HepG2 (cell line): ENCODE measurements around the gene TULP4. TPM values are rescaled to one million over a fixed set of nuclear protein-coding genes. Genes with fewer than 3 reads are reported as not detected.

Experiments
- ATF3 ChIP-seq: sonication (generic); formaldehyde crosslinking; IDR thresholded peaks from 2 replicates; pipeline ENCODE4 v1.4.0; 2020; ENCODE audit warnings: missing genetic modification reagents
- ATF6 ChIP-seq: sonication (generic); formaldehyde crosslinking; conservative IDR thresholded peaks from 2 replicates; pipeline ENCODE4 v1.4.0; 2020; ENCODE audit warnings: missing genetic modification reagents
- GATAD2A ChIP-seq: IDR thresholded peaks from 2 replicates; pipeline ENCODE4 v1.6.1; 2016
- GFI1 ChIP-seq: sonication (generic); formaldehyde crosslinking; IDR thresholded peaks from 2 replicates; pipeline ENCODE4 v1.5.0; 2020; ENCODE audit warnings: missing genetic modification reagents, mild to moderate bottlenecking, borderline replicate concordance
- HDAC2 ChIP-seq: sonication (generic); formaldehyde crosslinking; IDR thresholded peaks from 2 replicates; pipeline ENCODE4 v1.4.0; 2020; ENCODE audit warnings: missing genetic modification reagents
- IRF2 ChIP-seq: IDR thresholded peaks from 2 replicates; pipeline ENCODE4 v1.6.1; 2018; ENCODE audit warnings: missing genetic modification reagents, missing compliant biosample characterization
- MZF1 ChIP-seq: sonication (generic); formaldehyde crosslinking; IDR thresholded peaks from 2 replicates; pipeline ENCODE4 v1.8.1; 2023; ENCODE audit warnings: mild to moderate bottlenecking, missing genetic modification reagents, borderline replicate concordance
- NR1H2 ChIP-seq: sonication (generic); formaldehyde crosslinking; IDR thresholded peaks from 2 replicates; pipeline ENCODE4 v1.8.1; 2022; ENCODE audit warnings: low read depth, missing genetic modification reagents, borderline replicate concordance
- PHF20 ChIP-seq: sonication (generic); formaldehyde crosslinking; IDR thresholded peaks from 2 replicates; pipeline ENCODE4 v1.5.0; 2020; ENCODE audit warnings: mild to moderate bottlenecking, missing genetic modification reagents
- PHF8 ChIP-seq: sonication (generic); formaldehyde crosslinking; IDR thresholded peaks from 2 replicates; pipeline ENCODE4 v1.5.0; 2020; ENCODE audit warnings: missing genetic modification reagents
- PRMT3 ChIP-seq: sonication (generic); formaldehyde crosslinking; IDR thresholded peaks from 2 replicates; pipeline ENCODE4 v1.8.1; 2022; ENCODE audit warnings: low read depth, mild to moderate bottlenecking, moderate library complexity, missing genetic modification reagents, borderline replicate concordance
- RNF2 ChIP-seq: fragments of 450-650 bp; conservative IDR thresholded peaks from 2 replicates; pipeline ENCODE4 v1.6.1; 2016; ENCODE audit warnings: low read depth
- SETDB1 ChIP-seq: sonication (generic); formaldehyde crosslinking; IDR thresholded peaks from 2 replicates; pipeline ENCODE4 v1.5.1; 2020; ENCODE audit warnings: missing genetic modification reagents, mild to moderate bottlenecking, borderline replicate concordance
- ZC3H4 ChIP-seq: sonication (generic); formaldehyde crosslinking; IDR thresholded peaks from 2 replicates; pipeline ENCODE4 v1.4.0; 2020; ENCODE audit warnings: missing genetic modification reagents, borderline replicate concordance
- ZFP36L1 ChIP-seq: sonication (generic); formaldehyde crosslinking; IDR thresholded peaks from 2 replicates; pipeline ENCODE4 v1.8.0; 2022; ENCODE audit warnings: mild to moderate bottlenecking, missing genetic modification reagents, moderate library complexity
- ZIK1 ChIP-seq: sonication (generic); formaldehyde crosslinking; IDR thresholded peaks from 2 replicates; pipeline ENCODE4 v1.5.0; 2020; ENCODE audit warnings: mild to moderate bottlenecking, low read depth, missing genetic modification reagents, borderline replicate concordance
- ZMYM2 ChIP-seq: sonication (generic); formaldehyde crosslinking; IDR thresholded peaks from 2 replicates; pipeline ENCODE4 v1.8.0; 2022; ENCODE audit warnings: mild to moderate bottlenecking, missing genetic modification reagents
- ZNF138 ChIP-seq: sonication (generic); formaldehyde crosslinking; IDR thresholded peaks from 2 replicates; pipeline ENCODE4 v1.5.0; 2020; ENCODE audit warnings: mild to moderate bottlenecking, low read depth, missing genetic modification reagents
- ZNF34 ChIP-seq: sonication (generic); formaldehyde crosslinking; IDR thresholded peaks from 2 replicates; pipeline ENCODE4 v1.4.0; 2020; ENCODE audit warnings: mild to moderate bottlenecking, missing genetic modification reagents, borderline replicate concordance
- ZNF431 ChIP-seq: sonication (generic); formaldehyde crosslinking; IDR thresholded peaks from 2 replicates; pipeline ENCODE4 v1.9.0; 2022; ENCODE audit warnings: missing genetic modification reagents, low read depth, mild to moderate bottlenecking, borderline replicate concordance
- ZNF460 ChIP-seq: sonication (generic); formaldehyde crosslinking; IDR thresholded peaks from 2 replicates; pipeline ENCODE4 v1.5.1; 2020; ENCODE audit warnings: missing genetic modification reagents, mild to moderate bottlenecking, borderline replicate concordance
- ZNF569 ChIP-seq: sonication (generic); formaldehyde crosslinking; IDR thresholded peaks from 2 replicates; pipeline ENCODE4 v1.5.0; 2020; ENCODE audit warnings: mild to moderate bottlenecking, missing genetic modification reagents, moderate library complexity, borderline replicate concordance
- ZNF580 ChIP-seq: IDR thresholded peaks from 2 replicates; pipeline ENCODE4 v1.6.1; 2016; ENCODE audit warnings: low read depth, borderline replicate concordance
- ZNF709 ChIP-seq: sonication (generic); formaldehyde crosslinking; IDR thresholded peaks from 2 replicates; pipeline ENCODE4 v1.5.0; 2020; ENCODE audit warnings: mild to moderate bottlenecking, missing genetic modification reagents
- ZNF816 ChIP-seq: sonication (generic); formaldehyde crosslinking; IDR thresholded peaks from 2 replicates; pipeline ENCODE4 v1.8.0; 2022; ENCODE audit warnings: missing genetic modification reagents, mild to moderate bottlenecking, borderline replicate concordance
- ZNF850 ChIP-seq: sonication (generic); formaldehyde crosslinking; conservative IDR thresholded peaks from 2 replicates; pipeline ENCODE4 v1.9.0; 2021; ENCODE audit warnings: mild to moderate bottlenecking, missing genetic modification reagents
- ZSCAN21 ChIP-seq: sonication (generic); formaldehyde crosslinking; IDR thresholded peaks from 2 replicates; pipeline ENCODE4 v1.8.0; 2022; ENCODE audit warnings: mild to moderate bottlenecking, missing genetic modification reagents, moderate library complexity, borderline replicate concordance
- ZSCAN30 ChIP-seq: sonication (generic); formaldehyde crosslinking; IDR thresholded peaks from 2 replicates; pipeline ENCODE4 v1.5.0; 2020; ENCODE audit warnings: mild to moderate bottlenecking, missing genetic modification reagents
- ZSCAN9 ChIP-seq: IDR thresholded peaks from 2 replicates; pipeline ENCODE4 v1.6.1; 2016; ENCODE audit warnings: borderline replicate concordance
- polyA plus RNA-seq, 8 experiments: library from polyadenylated mRNA; depleted of rRNA in 3 of 8; stranded (reverse) in 7 of 8; unstranded in 1 of 8; fragments of >200 nt; fragmentation: Illumina TruSeq in 4 of 8; extraction: Trizol in 4 of 8; gene quantifications; 2 replicates each; pipeline versions ENCODE4 v1.2.1 to v1.2.3, GENCODE V29; 2011 to 2016; ENCODE audit warnings: low read depth in 4 of 8, missing spikeins in 1 of 8, mixed read lengths in 1 of 8; ENCODE audit not compliant: insufficient read depth in 1 of 8
- total RNA-seq, 5 experiments: library from RNA; depleted of rRNA; stranded (reverse); fragments of >200 nt; fragmentation: Illumina TruSeq; extraction: Trizol; gene quantifications; 2 replicates each; pipeline ENCODE4 v1.2.3, GENCODE V29; 2016; ENCODE audit warnings: low read depth in 1 of 5

TULP4 gene
- total and polyA plus RNA-seq, 2 of the 13 experiments (the other 11 are each of a cell fraction or from before 2014, with no cell fraction given): 21.1 to 122 TPM

GRCh38 chr6:158322724-158323560 lies 10.7 kb downstream of the TULP4 start (continued):
- TF ChIP-seq ZNF431 (CRISPR knock-in tag) (0 out of 2 replicates have a peak, but pooled peaks have one; percentile 67), ZC3H4 (CRISPR knock-in tag) (peak; percentile 10; the same call in 1 of the 2 replicates), ZMYM2 (CRISPR knock-in tag) (peak; percentile 81), PRMT3 (CRISPR knock-in tag) (no peak), ZNF460 (no peak; the same call in 1 of the 2 replicates), MZF1 (CRISPR knock-in tag) (no peak), SETDB1 (CRISPR knock-in tag) (no peak), ATF3 (CRISPR knock-in tag) (no peak), PHF8 (0 out of 2 replicates have a peak, but pooled peaks have one; percentile 19), ZSCAN21 (CRISPR knock-in tag) (no peak), ZNF816 (CRISPR knock-in tag) (0 out of 2 replicates have a peak, but pooled peaks have one; percentile 86), ZNF138 (CRISPR knock-in tag) (0 out of 2 replicates have a peak, but pooled peaks have one; percentile 50), ZFP36L1 (CRISPR knock-in tag) (peak; percentile 75; the same call in 1 of the 2 replicates), NR1H2 (CRISPR knock-in tag) (no peak), IRF2 (peak; percentile 88), HDAC2 (peak; percentile 95), ATF6 (CRISPR knock-in tag) (no peak), ZNF850 (no peak), GATAD2A (CRISPR knock-in tag) (peak; percentile 100), ZNF709 (CRISPR knock-in tag) (peak; percentile 86; the same call in 1 of the 2 replicates), ZNF34 (CRISPR knock-in tag) (no peak), ZNF569 (CRISPR knock-in tag) (no peak), ZNF580 (CRISPR knock-in tag) (peak; percentile 83; the same call in 1 of the 2 replicates), GFI1 (CRISPR knock-in tag) (peak; percentile 94), ZIK1 (peak; percentile 57; the same call in 1 of the 2 replicates), ZSCAN9 (CRISPR knock-in tag) (peak; percentile 79), PHF20 (CRISPR knock-in tag) (no peak), RNF2 (peak; percentile 75), ZSCAN30 (CRISPR knock-in tag) (0 out of 2 replicates have a peak, but pooled peaks have one; percentile 2)
